ENCODE data around the gene TPRKB.
"Not testable (repeated sequence)": the region's sequence is repeated elsewhere in the genome, so short reads cannot be mapped to it uniquely, and the experiment has no call there.

TPRKB gene

GRCh38 chr2:73698101-73698500, 39.0 kb downstream of the TPRKB start:
- DNase-seq: no peak

- no peak for DNase-seq
Observed at GRCh38 chr2:73697606-73698005, 39.5 kb downstream of the TPRKB start.

GRCh38 chr2:73696985-73697384, 40.2 kb downstream of the TPRKB start:
- DNase-seq: not testable (repeated sequence)

GRCh38 chr2:73696521-73696920, 40.6 kb downstream of the TPRKB start:
- DNase-seq: not testable (repeated sequence)

- peak; percentile 74 for DNase-seq
Observed at GRCh38 chr2:73690372-73691088, 46.6 kb downstream of the TPRKB start.

GRCh38 chr2:73688494-73688893, 48.7 kb downstream of the TPRKB start:
- DNase-seq: not testable (repeated sequence)

DNA sequence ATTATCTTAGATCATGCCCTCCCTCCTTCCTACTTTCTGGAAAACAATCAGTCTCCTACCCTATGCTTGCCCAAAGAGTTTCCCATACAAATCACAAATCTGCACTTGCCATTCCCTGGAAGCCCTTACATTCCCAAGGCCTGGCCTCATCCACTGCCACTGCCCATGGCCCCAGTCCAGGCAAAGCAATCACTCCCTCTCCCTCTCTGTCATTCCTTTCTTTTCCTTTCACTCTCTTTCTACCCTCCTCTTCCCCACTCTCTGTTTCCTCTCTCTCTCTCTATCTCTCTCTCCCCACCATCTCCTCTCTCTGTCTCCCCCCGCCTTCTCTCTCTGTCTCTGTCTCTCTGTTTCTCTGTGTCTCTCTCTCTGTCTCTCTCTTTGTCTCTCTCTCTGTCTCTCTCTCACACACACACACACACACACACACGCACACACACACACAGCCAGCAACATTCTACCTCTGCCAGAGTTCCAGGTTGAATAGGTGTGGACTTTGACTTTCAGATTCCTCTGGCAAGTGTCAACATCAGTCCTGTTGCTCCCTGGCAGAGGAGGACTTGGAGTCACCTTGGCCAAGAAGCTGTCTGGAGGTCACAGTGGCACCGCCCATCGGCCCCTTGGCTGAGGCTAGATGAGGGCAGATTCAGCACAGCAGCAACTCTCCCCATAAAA, 51.2 kb downstream of the TPRKB start:
- DNase-seq: no peak

GRCh38 chr2:73684905-73685304, 52.2 kb downstream of the TPRKB start:
- DNase-seq: not testable (repeated sequence)

DNA sequence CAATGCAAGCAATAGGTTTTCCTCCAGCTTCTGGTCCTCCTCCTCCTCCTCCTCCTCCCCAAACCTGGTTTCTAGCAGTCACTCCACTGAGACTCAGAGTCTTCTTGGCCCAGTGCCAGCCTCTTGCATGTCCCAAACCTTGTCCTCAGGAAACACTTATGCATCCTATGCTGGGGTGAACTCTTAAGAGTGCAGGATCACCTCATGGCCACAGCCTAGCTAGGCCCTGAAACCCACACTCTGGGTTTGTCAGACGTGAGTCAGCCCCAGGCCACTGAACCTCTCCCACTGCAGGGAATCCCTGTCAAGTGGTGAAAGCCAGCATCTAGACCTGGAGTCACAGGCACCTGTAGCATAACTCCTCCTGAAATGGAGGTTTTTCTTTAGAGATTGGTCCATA, 52.8 kb downstream of the TPRKB start:
- DNase-seq: not testable (repeated sequence)

GRCh38 chr2:73679951-73680571, 57.1 kb downstream of the TPRKB start:
- DNase-seq: peak; percentile 75

All from hematopoietic multipotent progenitor cell treated with erythropoietin and hydrocortisone succinate and interleukin-3 and kit ligand, for 4 days (in vitro differentiated cells).